CD4-positive, alpha-beta T cell treated with Interleukin-6 for 4 hours (primary cell): ENCODE measurements around the gene UMODL1.

ENCODE experiments used
- DNase-seq: peaks from one replicate; pipeline ENCODE4 v3.0.0-alpha.2; 2020; ENCODE audit warnings: mixed read lengths

UMODL1 gene

GRCh38 chr21:42081138-42081537 lies 10.0 kb downstream of the UMODL1 start:
- no peak for DNase-seq

GRCh38 chr21:42081931-42082381 lies 10.8 kb downstream of the UMODL1 start:
- DNase-seq: no peak

- DNase-seq: no peak
Observed at GRCh38 chr21:42082501-42083360, 11.6 kb downstream of the UMODL1 start.

- DNase-seq: no peak
Observed at GRCh38 chr21:42083361-42083690, 12.2 kb downstream of the UMODL1 start.

- DNase-seq: no peak
Observed at GRCh38 chr21:42084079-42084478, 13.0 kb downstream of the UMODL1 start.

- no peak for DNase-seq
Observed at GRCh38 chr21:42085246-42086077, 14.3 kb downstream of the UMODL1 start.

GRCh38 chr21:42086969-42087368 lies 15.9 kb downstream of the UMODL1 start:
- DNase-seq: no peak

GRCh38 chr21:42088148-42088547 lies 17.0 kb downstream of the UMODL1 start:
- no peak for DNase-seq

GRCh38 chr21:42088658-42089057 lies 17.5 kb downstream of the UMODL1 start:
- DNase-seq: no peak

GRCh38 chr21:42089093-42089631 lies 18.0 kb downstream of the UMODL1 start:
- peak; percentile 45 for DNase-seq

- DNase-seq: no peak
Observed at GRCh38 chr21:42089665-42090310, 18.7 kb downstream of the UMODL1 start.

- DNase-seq: no peak
Observed at GRCh38 chr21:42091899-42092508, 20.9 kb downstream of the UMODL1 start.

- DNase-seq: no peak
Observed at GRCh38 chr21:42092771-42093170, 21.7 kb downstream of the UMODL1 start.

GRCh38 chr21:42093186-42093585 lies 22.1 kb downstream of the UMODL1 start:
- no peak for DNase-seq

- no peak for DNase-seq
Observed at GRCh38 chr21:42093991-42094421, 22.9 kb downstream of the UMODL1 start.

- DNase-seq: no peak
Observed at GRCh38 chr21:42094811-42095210, 23.7 kb downstream of the UMODL1 start.

GRCh38 chr21:42095581-42095980 lies 24.5 kb downstream of the UMODL1 start:
- no peak for DNase-seq

GRCh38 chr21:42096566-42096965 lies 25.4 kb downstream of the UMODL1 start:
- DNase-seq: no peak

GRCh38 chr21:42097274-42097673 lies 26.2 kb downstream of the UMODL1 start:
- DNase-seq: no peak

GRCh38 chr21:42097860-42098454 lies 26.8 kb downstream of the UMODL1 start:
- DNase-seq: no peak

- DNase-seq: no peak
Observed at GRCh38 chr21:42098957-42099505, 27.9 kb downstream of the UMODL1 start.

- DNase-seq: no peak
Observed at GRCh38 chr21:42101246-42101645, 30.1 kb downstream of the UMODL1 start.
